ENCODE results near the gene LIX1. TPM values are rescaled to one million over a fixed set of nuclear protein-coding genes. Genes with fewer than 3 reads are reported as not detected.
A peak's percentile ranks its signal among the peaks of the same experiment; 100 is the strongest.
"Not testable (repeated sequence)": the region's sequence is repeated elsewhere in the genome, so short reads cannot be mapped to it uniquely, and the experiment has no call there.

Gene LIX1
- total RNA-seq = under 1 TPM in 1 of 2 donors, not detected in 1; 0.61 TPM

DNA sequence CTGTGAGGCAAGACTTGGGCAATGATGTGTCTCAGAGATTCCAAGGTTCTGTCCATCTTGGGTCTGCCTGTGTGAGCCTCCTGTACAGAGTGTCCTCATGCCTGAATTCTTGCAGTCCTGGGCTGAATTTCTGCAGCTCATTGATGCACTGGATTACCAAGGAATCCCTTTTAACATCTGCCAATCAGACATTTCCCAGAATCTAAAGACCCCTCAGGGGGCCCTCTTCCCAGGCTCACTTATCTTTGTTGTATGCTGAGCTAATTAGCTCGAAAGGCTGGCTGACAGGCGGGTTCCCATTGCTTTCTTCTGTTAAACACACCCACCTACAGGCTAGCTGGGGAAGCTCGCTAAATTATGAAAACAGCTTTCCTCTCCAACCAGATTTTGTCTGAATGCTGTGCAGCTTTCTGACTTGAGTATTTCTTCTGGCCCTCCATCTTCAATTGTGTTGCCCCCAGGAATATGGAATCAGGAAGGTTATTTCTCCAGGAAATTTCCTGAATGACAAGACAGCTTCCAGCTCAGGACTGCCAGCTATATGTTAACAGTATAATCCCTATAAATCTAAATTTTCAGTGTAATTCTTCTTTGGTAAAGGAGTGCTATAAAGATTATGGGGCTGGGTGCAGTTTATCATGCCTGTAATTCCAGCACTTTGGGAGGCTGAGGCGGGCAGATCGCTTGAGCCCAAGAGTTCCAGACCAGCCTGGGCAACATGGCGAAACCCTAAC lies at the start of gene LIX1:
LIX1 (minus strand) TSS at position 91 of the 734 bp plus-strand sequence; CDS start at position 56, 35 bp downstream.
- Histone ChIP-seq H3K36me3 (no peaks in the 10 kb centered on the region), H3K27ac (no peak within 1 kb of the TSS), H3K9ac (ENCODE audit: low read depth in 2 of 2, low read length in 2 of 2) (no peak within 1 kb of the TSS), H3K27me3 (no peaks in the 10 kb centered on the region), H3K4me3 (no peak within 1 kb of the TSS), H3K9me3 (no peaks in the 10 kb centered on the region), H3K4me1 (no peaks in the 10 kb centered on the region)
- peak; percentile 34 for DNase-seq
- intact Hi-C loops (cut with DNase I) = loop anchor here (5.0 to 10.0 kb wide), 2 partner anchors 95 to 148 kb away; no protein-coding TSS in a partner anchor
- TF ChIP-seq, protein P1, sequence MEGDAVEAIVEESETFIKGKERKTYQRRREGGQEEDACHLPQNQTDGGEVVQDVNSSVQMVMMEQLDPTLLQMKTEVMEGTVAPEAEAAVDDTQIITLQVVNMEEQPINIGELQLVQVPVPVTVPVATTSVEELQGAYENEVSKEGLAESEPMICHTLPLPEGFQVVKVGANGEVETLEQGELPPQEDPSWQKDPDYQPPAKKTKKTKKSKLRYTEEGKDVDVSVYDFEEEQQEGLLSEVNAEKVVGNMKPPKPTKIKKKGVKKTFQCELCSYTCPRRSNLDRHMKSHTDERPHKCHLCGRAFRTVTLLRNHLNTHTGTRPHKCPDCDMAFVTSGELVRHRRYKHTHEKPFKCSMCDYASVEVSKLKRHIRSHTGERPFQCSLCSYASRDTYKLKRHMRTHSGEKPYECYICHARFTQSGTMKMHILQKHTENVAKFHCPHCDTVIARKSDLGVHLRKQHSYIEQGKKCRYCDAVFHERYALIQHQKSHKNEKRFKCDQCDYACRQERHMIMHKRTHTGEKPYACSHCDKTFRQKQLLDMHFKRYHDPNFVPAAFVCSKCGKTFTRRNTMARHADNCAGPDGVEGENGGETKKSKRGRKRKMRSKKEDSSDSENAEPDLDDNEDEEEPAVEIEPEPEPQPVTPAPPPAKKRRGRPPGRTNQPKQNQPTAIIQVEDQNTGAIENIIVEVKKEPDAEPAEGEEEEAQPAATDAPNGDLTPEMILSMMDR (IDR thresholded peaks at IDR 0.05) = peak; percentile 50

- Histone ChIP-seq H3K9me3 (no peaks in the 10 kb centered on the region), H3K4me1 (no peaks in the 10 kb centered on the region), H3K36me3 (no peaks in the 10 kb centered on the region), H3K27ac (no peak overlapping the region), H3K27me3 (no peaks in the 10 kb centered on the region), H3K9ac (ENCODE audit: low read depth in 2 of 2, low read length in 2 of 2) (no peak overlapping the region), H3K4me3 (no peak overlapping the region)
- TF ChIP-seq, protein P1 (IDR thresholded peaks at IDR 0.05) = no peak
- DNase-seq = no peak
- intact Hi-C loops (cut with DNase I) = no loop called here
These were observed 49.5 kb upstream of the LIX1 start for GRCh38 chr5:97191893-97192292.

- H3K9ac ChIP-seq (ENCODE audit: low read depth in 2 of 2, low read length in 2 of 2); H3K9me3 ChIP-seq; H3K27me3 ChIP-seq; H3K27ac ChIP-seq; intact Hi-C loops (cut with DNase I); H3K4me3 ChIP-seq; DNase-seq; H3K36me3 ChIP-seq; H3K4me1 ChIP-seq: not testable (repeated sequence)
These were observed 47.1 kb upstream of the LIX1 start for GRCh38 chr5:97189523-97189922.

DNA sequence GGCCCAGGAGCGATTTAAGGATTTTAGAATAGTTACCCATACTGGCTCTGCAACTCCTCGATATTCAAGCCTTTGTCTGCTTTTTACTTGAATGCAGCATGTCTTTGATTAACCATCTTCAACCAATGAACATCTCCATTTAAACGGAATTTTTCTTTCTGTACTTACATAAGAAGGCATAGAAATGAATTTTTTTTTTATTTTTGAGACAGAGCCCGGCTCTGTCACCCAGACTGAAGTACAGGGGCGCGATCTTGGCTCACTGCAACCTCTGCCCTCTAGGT lies 41.5 kb upstream of the LIX1 start:
- peak overlapping the region; percentile 83 for H3K27ac ChIP-seq
- H3K4me1 ChIP-seq = peaks cover 11% of the 10 kb centered on the region
- intact Hi-C loops (cut with DNase I) = no loop called here
- no peaks in the 10 kb centered on the region for H3K36me3 ChIP-seq
- no peaks in the 10 kb centered on the region for H3K9me3 ChIP-seq
- DNase-seq = no peak
- peak overlapping the region in 1 of 2 donors; percentile 96 for H3K9ac ChIP-seq (ENCODE audit: low read depth in 2 of 2, low read length in 2 of 2)
- TF ChIP-seq, protein P1 (IDR thresholded peaks at IDR 0.05) = no peak
- H3K27me3 ChIP-seq = no peaks in the 10 kb centered on the region
- peak overlapping the region; percentile 61 for H3K4me3 ChIP-seq

DNA sequence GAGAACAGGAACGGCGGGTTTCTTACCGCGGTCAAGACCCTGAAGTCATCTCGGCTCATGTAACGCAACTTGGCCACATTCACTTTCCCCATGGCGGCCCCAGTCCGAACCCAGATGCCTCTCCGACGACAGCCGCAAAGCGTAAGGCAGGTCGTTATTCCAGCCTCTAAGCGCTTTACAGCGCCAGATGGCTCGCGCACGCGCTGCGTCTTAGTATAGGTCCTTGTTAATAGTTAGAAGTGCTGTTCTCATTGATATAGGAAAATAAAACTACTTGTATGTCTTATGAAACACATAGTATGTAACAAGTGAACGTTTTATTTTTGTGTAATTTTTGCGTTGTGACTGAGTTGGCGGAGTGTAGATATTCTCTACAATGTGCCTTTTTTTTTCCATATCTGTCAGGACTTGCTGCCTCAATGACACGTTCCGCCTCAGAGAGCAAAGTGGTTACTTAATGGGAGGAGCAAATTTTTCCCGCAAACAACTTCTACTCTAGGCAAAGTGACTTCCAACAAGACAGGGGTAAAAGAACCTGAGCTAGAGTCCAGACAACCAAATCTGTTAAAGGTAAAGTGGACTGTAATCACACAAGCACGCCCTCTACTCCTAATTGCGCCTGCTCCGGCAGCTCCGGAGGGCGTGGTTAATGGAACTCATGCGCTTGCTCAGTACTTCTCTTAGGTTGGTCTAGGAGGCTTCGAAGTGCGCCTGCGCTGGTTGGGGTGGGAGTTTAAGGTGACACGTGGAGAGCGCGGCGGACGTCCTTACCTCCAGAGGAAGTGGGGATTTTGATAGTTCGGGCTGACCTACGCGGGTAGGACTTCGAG lies 40.9 kb upstream of the LIX1 start, which contains the start of gene RIOK2:
RIOK2 (minus strand) TSS at position 148 of the 830 bp plus-strand sequence; CDS start at position 92, 56 bp downstream.
- Histone ChIP-seq H3K4me3 (peak within 1 kb of the TSS; percentile 61), H3K4me1 (peaks cover 11% of the 10 kb centered on the region), H3K36me3 (no peaks in the 10 kb centered on the region), H3K27me3 (no peaks in the 10 kb centered on the region), H3K27ac (peak within 1 kb of the TSS; percentile 83), H3K9ac (ENCODE audit: low read depth in 2 of 2, low read length in 2 of 2) (peak within 1 kb of the TSS; percentile 86 to 96), H3K9me3 (no peaks in the 10 kb centered on the region)
- intact Hi-C loops (cut with DNase I) = no loop called here
- DNase-seq = peak; percentile 95
- TF ChIP-seq, protein P1 (IDR thresholded peaks at IDR 0.05) = no peak

Measured in colonic mucosa (tissue), 4 donors.